ENCODE data around the gene KRT86.
"Not testable (repeated sequence)": the region's sequence is repeated elsewhere in the genome, so short reads cannot be mapped to it uniquely, and the experiment has no call there.

The KRT86 gene

GRCh38 chr12:52257074-52257551, 17.3 kb upstream of the KRT86 start:
- no peak for DNase-seq (ENCODE audit: extremely low spot score)
- no peak for TF ChIP-seq SP1 (IDR thresholded peaks at IDR 0.05)
- TF ChIP-seq ELF4 (IDR thresholded peaks at IDR 0.05), result no peak
- no peak for TF ChIP-seq BHLHE40 (IDR thresholded peaks at IDR 0.05; ENCODE audit: borderline replicate concordance)
- no peak for TF ChIP-seq PKNOX1 (IDR thresholded peaks at IDR 0.05)
- no peak for TF ChIP-seq SUZ12 (IDR thresholded peaks at IDR 0.05)
- no peak for TF ChIP-seq FOXM1 (IDR thresholded peaks at IDR 0.05; ENCODE audit: borderline replicate concordance)
- TF ChIP-seq TARDBP (IDR thresholded peaks at IDR 0.05), result no peak
- TF ChIP-seq FOXK2 (IDR thresholded peaks at IDR 0.05), result no peak
- TF ChIP-seq HDGF (IDR thresholded peaks at IDR 0.05; ENCODE audit: borderline replicate concordance), result no peak
- TF ChIP-seq ZNF384 (IDR thresholded peaks at IDR 0.05), result no peak
- TF ChIP-seq L3MBTL2 (conservative IDR thresholded peaks at IDR 0.05), result no peak
- TF ChIP-seq ARNT (IDR thresholded peaks at IDR 0.05), result no peak
- no peak for TF ChIP-seq NFRKB (IDR thresholded peaks at IDR 0.05)
- no peak for TF ChIP-seq FOXA1 (IDR thresholded peaks at IDR 0.05)
- CTCF ChIA-PET, result interaction anchor here (0.7 to 1.4 kb wide), 2 partner anchors 21 to 35 kb away, joined by 5 to 7 read pairs; no protein-coding TSS in a partner anchor
- POLR2A ChIA-PET, result no interaction called here

GRCh38 chr12:52257922-52258321, 16.5 kb upstream of the KRT86 start:
- POLR2A ChIA-PET; CTCF ChIA-PET; DNase-seq (ENCODE audit: extremely low spot score): not testable (repeated sequence)

DNA sequence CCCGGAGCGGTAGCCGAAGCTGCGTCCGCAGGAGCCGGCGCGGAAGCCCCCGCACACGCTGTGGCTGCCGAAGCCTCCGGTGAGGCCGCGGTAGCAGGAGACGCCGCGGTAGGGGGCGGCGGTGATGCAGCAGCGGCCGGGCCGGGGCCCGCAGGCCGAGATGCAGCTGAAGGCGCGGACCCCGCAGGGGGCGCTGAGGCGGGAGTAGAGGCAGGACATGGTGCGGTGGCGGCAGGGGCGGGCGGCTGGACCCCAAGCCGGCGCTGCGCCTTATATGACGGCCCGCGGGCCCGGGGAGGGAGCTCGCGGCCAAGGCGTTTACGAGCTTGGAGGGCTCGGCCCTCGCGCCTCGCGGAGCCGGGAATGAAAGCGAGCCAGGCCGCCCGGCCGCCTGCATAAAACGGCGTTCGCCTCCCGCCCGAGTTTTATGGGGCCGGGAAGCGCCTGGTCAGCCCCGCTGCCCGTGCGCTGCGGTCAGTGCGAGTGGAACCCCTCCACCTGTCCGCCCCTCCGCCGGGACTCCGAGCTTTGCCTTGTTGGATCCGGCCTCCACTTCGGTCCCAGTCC, 16.0 kb upstream of the KRT86 start:
- no peak for TF ChIP-seq BHLHE40 (IDR thresholded peaks at IDR 0.05; ENCODE audit: borderline replicate concordance)
- ChIA-PET CTCF (no interaction called here), POLR2A (no interaction called here)
- no peak for DNase-seq (ENCODE audit: extremely low spot score)

DNA sequence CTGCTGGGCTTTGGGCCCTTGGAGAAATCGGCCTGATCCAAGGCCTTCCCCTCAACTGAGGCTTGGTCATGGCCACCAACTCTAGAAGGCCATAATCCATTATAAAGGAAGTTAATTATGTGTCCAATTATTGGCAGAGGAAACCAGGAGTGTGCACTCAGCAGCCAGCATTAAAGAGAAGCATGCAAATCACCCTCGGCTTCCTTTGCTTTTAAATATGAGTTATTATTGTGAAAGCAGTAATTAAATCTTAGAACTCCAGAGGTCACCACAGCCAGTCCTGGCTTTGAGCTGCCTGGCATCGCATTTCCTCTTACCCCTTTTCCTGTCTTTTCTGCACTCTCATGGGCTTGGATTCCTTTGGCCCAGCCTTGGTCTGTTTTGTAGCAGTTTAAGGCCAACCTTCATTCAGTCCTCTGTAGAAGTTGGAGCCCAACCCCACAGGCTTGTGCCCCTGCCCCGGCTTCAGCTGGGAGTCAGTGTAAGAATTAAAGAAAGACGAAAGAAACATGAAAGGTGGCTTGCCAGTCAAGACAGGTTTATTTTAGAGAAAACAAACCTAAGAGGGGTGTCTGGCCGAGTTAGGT, 14.7 kb upstream of the KRT86 start:
- POLR2A ChIA-PET, result no interaction called here
- no peak for DNase-seq (ENCODE audit: extremely low spot score)
- CTCF ChIA-PET, result interaction anchor here (0.8 kb wide), 1 partner anchor 20 kb away, joined by 3 read pairs; no protein-coding TSS in a partner anchor
- no peak for TF ChIP-seq ZNF384 (IDR thresholded peaks at IDR 0.05)

- ChIA-PET CTCF (no interaction called here), POLR2A (no interaction called here)
- peak; percentile 48; the same call in 1 of the 2 replicates for TF ChIP-seq PKNOX1 (IDR thresholded peaks at IDR 0.05)
- no peak for TF ChIP-seq SP1 (IDR thresholded peaks at IDR 0.05)
- DNase-seq (ENCODE audit: extremely low spot score), result peak; percentile 50
Observed at GRCh38 chr12:52260361-52261207, 13.9 kb upstream of the KRT86 start.

DNA sequence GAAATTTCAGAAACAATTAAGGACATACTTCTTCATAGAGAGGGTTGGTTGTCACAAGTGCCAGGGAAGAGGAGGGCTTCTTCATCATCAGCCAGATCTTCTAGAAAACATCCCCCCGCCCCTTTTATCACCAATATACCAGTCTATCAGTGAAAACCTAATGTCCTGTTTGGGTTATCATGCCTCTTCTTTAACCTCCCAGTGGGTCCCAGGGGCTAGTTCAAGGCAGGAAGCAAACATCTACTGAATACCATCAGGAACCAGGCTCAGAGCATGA, 13.3 kb upstream of the KRT86 start:
- TF ChIP-seq LEF1 (IDR thresholded peaks at IDR 0.05; ENCODE audit: borderline replicate concordance) (no peak), L3MBTL2 (conservative IDR thresholded peaks at IDR 0.05) (no peak), PKNOX1 (IDR thresholded peaks at IDR 0.05) (no peak), CTBP1 (IDR thresholded peaks at IDR 0.05; ENCODE audit: borderline replicate concordance) (no peak), HDGF (IDR thresholded peaks at IDR 0.05; ENCODE audit: borderline replicate concordance) (no peak)
- CTCF ChIA-PET, result interaction anchor here (1.7 kb wide), 1 partner anchor 18 kb away, joined by 5 read pairs; no protein-coding TSS in a partner anchor
- POLR2A ChIA-PET, result no interaction called here
- no peak for DNase-seq (ENCODE audit: extremely low spot score)

DNA sequence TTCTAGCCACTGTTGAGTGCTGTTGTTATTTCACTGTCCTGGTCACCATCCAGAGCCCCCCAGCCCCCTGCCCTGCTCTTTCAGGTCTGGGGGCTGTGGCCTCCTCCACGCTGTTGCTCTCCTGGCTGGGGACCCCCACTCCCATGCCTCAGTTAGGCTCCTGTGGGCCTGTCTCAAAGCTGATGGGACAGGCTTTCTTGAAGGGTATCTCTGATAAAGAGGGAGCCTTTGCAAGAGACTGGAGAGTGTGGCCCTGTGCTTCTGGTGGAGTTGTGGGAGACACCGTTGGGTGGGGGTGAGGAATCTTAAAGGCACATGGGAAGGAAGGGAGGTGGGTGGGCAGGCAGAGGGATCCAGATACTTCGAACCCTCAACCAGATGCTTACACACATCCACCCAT, 12.2 kb upstream of the KRT86 start:
- POLR2A ChIA-PET, result no interaction called here
- CTCF ChIA-PET, result interaction anchor here (1.7 kb wide), 1 partner anchor 17 kb away, joined by 5 read pairs; no protein-coding TSS in a partner anchor
- no peak for TF ChIP-seq CTBP1 (IDR thresholded peaks at IDR 0.05; ENCODE audit: borderline replicate concordance)
- TF ChIP-seq BHLHE40 (IDR thresholded peaks at IDR 0.05; ENCODE audit: borderline replicate concordance), result no peak
- no peak for TF ChIP-seq ARNT (IDR thresholded peaks at IDR 0.05)
- no peak for TF ChIP-seq ZNF384 (IDR thresholded peaks at IDR 0.05)
- no peak for TF ChIP-seq FOXA1 (IDR thresholded peaks at IDR 0.05)
- no peak for TF ChIP-seq TARDBP (IDR thresholded peaks at IDR 0.05)
- no peak for TF ChIP-seq PKNOX1 (IDR thresholded peaks at IDR 0.05)
- no peak for TF ChIP-seq FOXK2 (IDR thresholded peaks at IDR 0.05)
- no peak for TF ChIP-seq ELF4 (IDR thresholded peaks at IDR 0.05)
- no peak for DNase-seq (ENCODE audit: extremely low spot score)
